ENCODE measurements around the gene SH2D4B.

DNA sequence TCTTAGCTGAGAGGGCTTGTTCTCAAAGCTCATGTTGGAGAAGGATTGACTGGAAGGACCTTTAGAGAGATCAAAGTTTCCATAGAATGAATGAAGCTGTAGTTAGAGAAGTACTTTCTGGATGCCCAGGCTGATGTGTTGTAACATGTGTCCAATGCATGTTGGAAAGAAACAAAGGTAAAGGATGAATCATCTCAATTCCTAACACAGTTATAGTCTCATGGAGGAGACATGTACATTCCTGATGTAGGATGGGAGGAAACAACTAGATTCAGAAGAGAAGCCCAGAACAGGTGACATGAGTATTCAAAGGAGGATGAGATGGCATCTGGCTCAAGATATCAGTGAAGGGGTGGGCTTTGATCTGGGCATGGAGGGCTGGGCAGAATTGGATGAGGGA lies 152.7 kb downstream of the SH2D4B start:
- TF ChIP-seq NBN (IDR thresholded peaks at IDR 0.05), result no peak
- TF ChIP-seq, protein P1, sequence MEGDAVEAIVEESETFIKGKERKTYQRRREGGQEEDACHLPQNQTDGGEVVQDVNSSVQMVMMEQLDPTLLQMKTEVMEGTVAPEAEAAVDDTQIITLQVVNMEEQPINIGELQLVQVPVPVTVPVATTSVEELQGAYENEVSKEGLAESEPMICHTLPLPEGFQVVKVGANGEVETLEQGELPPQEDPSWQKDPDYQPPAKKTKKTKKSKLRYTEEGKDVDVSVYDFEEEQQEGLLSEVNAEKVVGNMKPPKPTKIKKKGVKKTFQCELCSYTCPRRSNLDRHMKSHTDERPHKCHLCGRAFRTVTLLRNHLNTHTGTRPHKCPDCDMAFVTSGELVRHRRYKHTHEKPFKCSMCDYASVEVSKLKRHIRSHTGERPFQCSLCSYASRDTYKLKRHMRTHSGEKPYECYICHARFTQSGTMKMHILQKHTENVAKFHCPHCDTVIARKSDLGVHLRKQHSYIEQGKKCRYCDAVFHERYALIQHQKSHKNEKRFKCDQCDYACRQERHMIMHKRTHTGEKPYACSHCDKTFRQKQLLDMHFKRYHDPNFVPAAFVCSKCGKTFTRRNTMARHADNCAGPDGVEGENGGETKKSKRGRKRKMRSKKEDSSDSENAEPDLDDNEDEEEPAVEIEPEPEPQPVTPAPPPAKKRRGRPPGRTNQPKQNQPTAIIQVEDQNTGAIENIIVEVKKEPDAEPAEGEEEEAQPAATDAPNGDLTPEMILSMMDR (IDR thresholded peaks at IDR 0.05 in 2 of 3, conservative IDR thresholded peaks at IDR 0.05 in 1 of 3; ENCODE audit: control insufficient read depth in 2 of 3, extremely low read depth in 1 of 3, insufficient read depth in 1 of 3, low read depth in 3 of 3, low read length in 3 of 3), result no peak
- TF ChIP-seq BRCA1 (IDR thresholded peaks at IDR 0.05; ENCODE audit: low read depth, low read length), result no peak
- TF ChIP-seq CREB1 (IDR thresholded peaks at IDR 0.05; ENCODE audit: low read depth), result no peak
- no peak for TF ChIP-seq POLR2AphosphoS5 (IDR thresholded peaks at IDR 0.05; ENCODE audit: low read length)
- no peak for TF ChIP-seq MXI1 (IDR thresholded peaks at IDR 0.05; ENCODE audit: low read depth, low read length)
- TF ChIP-seq EP300 (IDR thresholded peaks at IDR 0.05; ENCODE audit: borderline replicate concordance in 1 of 2, control insufficient read depth in 1 of 2, low read depth in 2 of 2, low read length in 2 of 2), result no peak
- TF ChIP-seq EGR1 (IDR thresholded peaks at IDR 0.05; ENCODE audit: borderline replicate concordance in 1 of 2, low read depth in 2 of 2, low read length in 2 of 2), result no peak
- TF ChIP-seq ESRRA (IDR thresholded peaks at IDR 0.05; ENCODE audit: low read length), result no peak
- TF ChIP-seq EZH2 (IDR thresholded peaks at IDR 0.05; ENCODE audit: borderline replicate concordance, control insufficient read depth, low read depth, low read length), result no peak
- no peak for TF ChIP-seq RFX5 (IDR thresholded peaks at IDR 0.05; ENCODE audit: low read depth, low read length)
- TF ChIP-seq HDAC2 (IDR thresholded peaks at IDR 0.05), result no peak
